ENCODE results near the gene RABGEF1. TPM values are rescaled to one million over a fixed set of nuclear protein-coding genes. Genes with fewer than 3 reads are reported as not detected.
A peak's percentile ranks its signal among the peaks of the same experiment; 100 is the strongest.

The RABGEF1 gene
- total and polyA plus RNA-seq, 7 donors = 12.0 to 23.2 (median 18.7) TPM

- no peak overlapping the region for H3K4me3 ChIP-seq
- ATAC-seq = peak in 2 of 4 donors; percentile 10 to 12
- no peaks in the 10 kb centered on the region for H3K9me3 ChIP-seq
- no peaks in the 10 kb centered on the region for H3K4me1 ChIP-seq
- intact Hi-C loops (cut with DNase I) = loop anchor here in 1 of 2 donors (5.0 kb wide), 1 partner anchor 41 kb away; no protein-coding TSS in a partner anchor
- peaks cover 0 to 4% of the 10 kb centered on the region in 2 donors for H3K36me3 ChIP-seq (ENCODE audit: insufficient read depth in 1 of 2, low read depth in 1 of 2)
- 50 to 68% (median 60%) methylated on average over 2 of the region's 2 CpGs for WGBS, 3 donors
- TF ChIP-seq, protein P1, sequence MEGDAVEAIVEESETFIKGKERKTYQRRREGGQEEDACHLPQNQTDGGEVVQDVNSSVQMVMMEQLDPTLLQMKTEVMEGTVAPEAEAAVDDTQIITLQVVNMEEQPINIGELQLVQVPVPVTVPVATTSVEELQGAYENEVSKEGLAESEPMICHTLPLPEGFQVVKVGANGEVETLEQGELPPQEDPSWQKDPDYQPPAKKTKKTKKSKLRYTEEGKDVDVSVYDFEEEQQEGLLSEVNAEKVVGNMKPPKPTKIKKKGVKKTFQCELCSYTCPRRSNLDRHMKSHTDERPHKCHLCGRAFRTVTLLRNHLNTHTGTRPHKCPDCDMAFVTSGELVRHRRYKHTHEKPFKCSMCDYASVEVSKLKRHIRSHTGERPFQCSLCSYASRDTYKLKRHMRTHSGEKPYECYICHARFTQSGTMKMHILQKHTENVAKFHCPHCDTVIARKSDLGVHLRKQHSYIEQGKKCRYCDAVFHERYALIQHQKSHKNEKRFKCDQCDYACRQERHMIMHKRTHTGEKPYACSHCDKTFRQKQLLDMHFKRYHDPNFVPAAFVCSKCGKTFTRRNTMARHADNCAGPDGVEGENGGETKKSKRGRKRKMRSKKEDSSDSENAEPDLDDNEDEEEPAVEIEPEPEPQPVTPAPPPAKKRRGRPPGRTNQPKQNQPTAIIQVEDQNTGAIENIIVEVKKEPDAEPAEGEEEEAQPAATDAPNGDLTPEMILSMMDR (IDR thresholded peaks at IDR 0.05) = no peak
- DNase-seq = no peak
- no peaks in the 10 kb centered on the region for H3K27me3 ChIP-seq (ENCODE audit: insufficient read depth in 3 of 3, low read length in 2 of 3)
- H3K27ac ChIP-seq = no peak overlapping the region
These were observed 43.8 kb upstream of the RABGEF1 start for GRCh38 chr7:66696774-66697191.

DNA sequence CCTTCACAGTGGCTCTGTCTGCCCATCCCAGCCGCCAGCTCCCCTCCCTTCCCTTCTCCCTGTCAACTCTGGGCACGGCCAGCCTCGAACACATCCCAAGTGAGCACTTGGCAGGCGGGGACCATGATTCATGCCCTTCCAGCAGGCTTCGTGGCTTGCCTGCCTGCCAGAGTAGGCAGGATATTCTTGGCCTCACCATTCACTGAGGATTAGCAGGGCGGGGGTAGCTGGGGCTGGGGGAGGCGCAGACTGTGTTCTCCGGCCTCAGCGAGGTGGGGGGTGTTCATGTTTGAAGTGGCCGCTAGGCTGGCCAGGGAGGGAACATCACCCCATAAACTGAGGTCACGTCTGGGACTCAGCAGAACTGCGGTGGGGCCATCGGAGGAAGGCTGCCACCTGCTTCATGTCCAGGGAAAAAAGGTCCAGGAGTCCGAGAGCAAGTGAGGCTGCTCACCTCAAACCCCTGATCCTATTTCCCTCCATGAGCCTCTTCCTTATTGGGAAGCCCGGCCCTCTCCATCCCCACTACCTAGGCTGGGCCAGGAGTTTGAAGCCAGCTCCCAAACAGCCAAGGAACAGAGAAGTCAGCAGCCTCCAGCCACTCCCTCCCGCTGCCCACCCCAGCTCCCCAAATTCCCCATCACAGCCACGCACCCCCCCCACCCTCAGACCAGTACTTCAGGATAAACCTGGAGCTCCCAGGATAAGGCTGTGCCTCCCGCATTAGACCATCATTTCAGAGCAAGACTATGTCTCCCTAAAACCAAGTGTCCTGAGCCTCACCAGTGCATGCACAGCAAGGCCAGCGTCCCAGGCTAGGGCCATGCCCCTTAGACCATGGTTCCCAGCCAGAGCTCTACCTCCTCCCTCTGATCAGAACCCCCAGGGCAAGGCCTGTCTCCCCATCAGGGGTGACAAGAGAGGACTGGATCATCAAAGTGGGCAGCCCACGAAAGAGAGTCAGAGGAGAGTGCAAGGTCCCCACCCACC, 42.8 kb upstream of the RABGEF1 start:
- H3K4me3 ChIP-seq = no peak overlapping the region
- H3K27me3 ChIP-seq (ENCODE audit: insufficient read depth in 3 of 3, low read length in 2 of 3) = no peaks in the 10 kb centered on the region
- intact Hi-C loops (cut with DNase I) = loop anchor here in 1 of 2 donors (5.0 kb wide), 1 partner anchor 40 kb away; no protein-coding TSS in a partner anchor
- 25 to 27% (median 26%) methylated on average over 18 to 20 of the region's 20 CpGs for WGBS, 3 donors
- no peaks in the 10 kb centered on the region for H3K9me3 ChIP-seq
- TF ChIP-seq, protein P1 (IDR thresholded peaks at IDR 0.05) = no peak
- ATAC-seq = peak; percentile 78 to 90 (median 88)
- H3K36me3 ChIP-seq (ENCODE audit: insufficient read depth in 1 of 2, low read depth in 1 of 2) = peaks cover 0 to 3% of the 10 kb centered on the region in 2 donors
- peak; percentile 64 to 80 for DNase-seq
- no peak overlapping the region for H3K27ac ChIP-seq
- no peaks in the 10 kb centered on the region for H3K4me1 ChIP-seq

GRCh38 chr7:66698652-66699205, 41.8 kb upstream of the RABGEF1 start:
- H3K27ac ChIP-seq = no peak overlapping the region
- no peaks in the 10 kb centered on the region for H3K36me3 ChIP-seq (ENCODE audit: insufficient read depth in 1 of 2, low read depth in 1 of 2)
- H3K27me3 ChIP-seq (ENCODE audit: insufficient read depth in 3 of 3, low read length in 2 of 3) = no peaks in the 10 kb centered on the region
- no peaks in the 10 kb centered on the region for H3K4me1 ChIP-seq
- 78 to 85% (median 79%) methylated on average over 10 of the region's 10 CpGs for WGBS, 3 donors
- intact Hi-C loops (cut with DNase I) = loop anchor here in 1 of 2 donors (5.0 kb wide), 1 partner anchor 39 kb away; no protein-coding TSS in a partner anchor
- TF ChIP-seq, protein P1 (IDR thresholded peaks at IDR 0.05) = no peak
- DNase-seq = no peak
- H3K4me3 ChIP-seq = no peak overlapping the region
- ATAC-seq = no peak
- no peaks in the 10 kb centered on the region for H3K9me3 ChIP-seq

GRCh38 chr7:66699998-66700397, 40.5 kb upstream of the RABGEF1 start:
- 23 to 42% (median 32%) methylated on average over 6 of the region's 6 CpGs for WGBS, 3 donors
- Histone ChIP-seq H3K27me3 (ENCODE audit: insufficient read depth in 3 of 3, low read length in 2 of 3) (no peaks in the 10 kb centered on the region), H3K9me3 (no peaks in the 10 kb centered on the region), H3K36me3 (ENCODE audit: insufficient read depth in 1 of 2, low read depth in 1 of 2) (no peaks in the 10 kb centered on the region), H3K4me3 (no peak overlapping the region), H3K4me1 (no peaks in the 10 kb centered on the region), H3K27ac (no peak overlapping the region)
- intact Hi-C loops (cut with DNase I) = loop anchor here in 1 of 2 donors (5.0 kb wide), 1 partner anchor 37 kb away; no protein-coding TSS in a partner anchor
- no peak for ATAC-seq
- TF ChIP-seq, protein P1 (IDR thresholded peaks at IDR 0.05) = no peak
- DNase-seq = peak in 1 of 2 donors; percentile 41

Measured in psoas muscle (tissue), 8 donors.